ENCODE measurements around the gene ZCWPW2. TPM values are rescaled to one million over a fixed set of nuclear protein-coding genes. Genes with fewer than 3 reads are reported as not detected.

ZCWPW2 gene
- total RNA-seq, 1 experiment from 2014 or later: 0.81 TPM

- no peaks in the 10 kb centered on the region for H3F3A ChIP-seq (ENCODE audit: insufficient read depth, low read depth)
- H3K4me1 ChIP-seq (replicated peaks; ENCODE audit: insufficient read depth): no peaks in the 10 kb centered on the region
- no peak overlapping the region for H3K27ac ChIP-seq
- H3K4me3 ChIP-seq: no peak overlapping the region
- CTCF ChIA-PET: no interaction called here
- H2AFZ ChIP-seq: no peak overlapping the region
- H3K79me2 ChIP-seq (ENCODE audit: low read depth): no peaks in the 10 kb centered on the region
- intact Hi-C loops (cut with micrococcal nuclease; ENCODE audit: unreplicated experiment): no loop called here
- H4K20me1 ChIP-seq (ENCODE audit: insufficient read depth): no peaks in the 10 kb centered on the region
- DNase-seq: no peak
- H3K36me3 ChIP-seq (ENCODE audit: low read depth): no peaks in the 10 kb centered on the region
- no TSS peak for BruUV-seq (replicated peaks)
- no peaks in the 10 kb centered on the region for H3K9me2 ChIP-seq (ENCODE audit: insufficient read depth)
- TF ChIP-seq EZH2 (IDR thresholded peaks at IDR 0.05; ENCODE audit: low read depth) (no peak), CTCF (conservative IDR thresholded peaks at IDR 0.05) (no peak)
- no peaks in the 10 kb centered on the region for H3K27me3 ChIP-seq (ENCODE audit: insufficient read depth, low read depth)
- POLR2A ChIA-PET (ENCODE audit: unreplicated experiment): no interaction called here
- H3K4me2 ChIP-seq: no peak overlapping the region
- no peaks in the 10 kb centered on the region for H3K9me3 ChIP-seq (ENCODE audit: insufficient read depth, low read depth)
Measured at GRCh38 chr3:28564211-28564610, 215.7 kb downstream of the ZCWPW2 start.

- Histone ChIP-seq H3K4me1 (replicated peaks; ENCODE audit: insufficient read depth) (no peaks in the 10 kb centered on the region), H3K4me2 (no peak overlapping the region), H3K79me2 (ENCODE audit: low read depth) (no peaks in the 10 kb centered on the region), H4K20me1 (ENCODE audit: insufficient read depth) (no peaks in the 10 kb centered on the region), H3K27me3 (ENCODE audit: insufficient read depth, low read depth) (no peaks in the 10 kb centered on the region), H3K27ac (no peak overlapping the region), H2AFZ (no peak overlapping the region), H3F3A (ENCODE audit: insufficient read depth, low read depth) (no peaks in the 10 kb centered on the region), H3K4me3 (no peak overlapping the region), H3K9me3 (ENCODE audit: insufficient read depth, low read depth) (no peaks in the 10 kb centered on the region), H3K36me3 (ENCODE audit: low read depth) (no peaks in the 10 kb centered on the region), H3K9me2 (ENCODE audit: insufficient read depth) (no peaks in the 10 kb centered on the region)
- intact Hi-C loops (cut with micrococcal nuclease; ENCODE audit: unreplicated experiment): no loop called here
- TF ChIP-seq CTCF (conservative IDR thresholded peaks at IDR 0.05): no peak
- TF ChIP-seq EZH2 (IDR thresholded peaks at IDR 0.05; ENCODE audit: low read depth): no peak
- BruUV-seq (replicated peaks): no TSS peak
- DNase-seq: no peak
- POLR2A ChIA-PET (ENCODE audit: unreplicated experiment): no interaction called here
- CTCF ChIA-PET: no interaction called here
Measured at GRCh38 chr3:28569357-28569756, 220.8 kb downstream of the ZCWPW2 start.

- no peaks in the 10 kb centered on the region for H3F3A ChIP-seq (ENCODE audit: insufficient read depth, low read depth)
- H2AFZ ChIP-seq: no peak overlapping the region
- H3K9me3 ChIP-seq (ENCODE audit: insufficient read depth, low read depth): no peaks in the 10 kb centered on the region
- H3K4me3 ChIP-seq: no peak overlapping the region
- H3K4me1 ChIP-seq (replicated peaks; ENCODE audit: insufficient read depth): no peaks in the 10 kb centered on the region
- H3K4me2 ChIP-seq: no peak overlapping the region
- no peak for DNase-seq
- ChIA-PET CTCF (no interaction called here), POLR2A (ENCODE audit: unreplicated experiment) (no interaction called here)
- TF ChIP-seq EZH2 (IDR thresholded peaks at IDR 0.05; ENCODE audit: low read depth): no peak
- no peak for TF ChIP-seq CTCF (conservative IDR thresholded peaks at IDR 0.05)
- no peaks in the 10 kb centered on the region for H3K36me3 ChIP-seq (ENCODE audit: low read depth)
- H3K9me2 ChIP-seq (ENCODE audit: insufficient read depth): no peaks in the 10 kb centered on the region
- no peaks in the 10 kb centered on the region for H3K27me3 ChIP-seq (ENCODE audit: insufficient read depth, low read depth)
- no peaks in the 10 kb centered on the region for H3K79me2 ChIP-seq (ENCODE audit: low read depth)
- no peak overlapping the region for H3K27ac ChIP-seq
- H4K20me1 ChIP-seq (ENCODE audit: insufficient read depth): no peaks in the 10 kb centered on the region
- no TSS peak for BruUV-seq (replicated peaks)
- intact Hi-C loops (cut with micrococcal nuclease; ENCODE audit: unreplicated experiment): no loop called here
Measured at GRCh38 chr3:28574036-28574435, 225.5 kb downstream of the ZCWPW2 start.

All from PC-9 (cell line).